ENCODE measurements around the gene PRIMA1.

PRIMA1 gene

DNA sequence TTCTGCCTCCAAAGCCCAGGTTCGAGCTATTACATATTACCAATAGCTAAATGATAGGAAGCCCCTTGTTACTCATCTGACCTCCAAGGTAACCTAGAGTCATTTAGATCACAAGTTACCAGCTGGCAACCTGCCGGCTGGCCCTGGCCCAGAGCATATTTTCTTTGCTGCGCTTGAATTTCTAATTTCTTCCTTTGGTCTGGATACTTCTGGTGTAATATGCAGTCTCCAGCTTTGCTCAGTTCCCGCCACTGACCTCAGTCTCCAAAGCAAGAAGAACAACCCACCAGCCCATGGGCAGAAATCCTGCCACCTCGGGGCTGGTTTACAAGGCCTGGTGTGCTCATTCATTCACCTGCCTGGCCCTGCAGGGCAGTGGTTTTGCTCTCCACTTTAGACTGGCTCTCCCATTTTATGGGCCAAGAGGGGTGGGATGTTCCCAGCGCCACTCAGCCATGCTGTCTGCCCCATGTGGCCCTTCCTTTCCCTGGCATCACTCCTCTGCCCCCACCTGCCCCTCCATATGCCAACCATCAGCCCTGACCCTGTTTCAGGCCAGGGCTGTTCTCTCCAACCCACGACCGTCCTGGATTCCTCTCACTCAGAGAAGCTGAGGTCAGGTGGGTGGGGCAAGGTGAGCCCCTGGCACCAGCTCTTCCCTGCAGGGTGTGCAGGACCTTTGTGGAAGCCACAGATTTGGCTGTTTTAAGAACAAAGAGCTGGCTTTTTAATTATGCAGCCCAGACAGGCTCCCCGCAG lies 76.0 kb downstream of the PRIMA1 start:
- no peak for DNase-seq (ENCODE audit: low read depth)

DNA sequence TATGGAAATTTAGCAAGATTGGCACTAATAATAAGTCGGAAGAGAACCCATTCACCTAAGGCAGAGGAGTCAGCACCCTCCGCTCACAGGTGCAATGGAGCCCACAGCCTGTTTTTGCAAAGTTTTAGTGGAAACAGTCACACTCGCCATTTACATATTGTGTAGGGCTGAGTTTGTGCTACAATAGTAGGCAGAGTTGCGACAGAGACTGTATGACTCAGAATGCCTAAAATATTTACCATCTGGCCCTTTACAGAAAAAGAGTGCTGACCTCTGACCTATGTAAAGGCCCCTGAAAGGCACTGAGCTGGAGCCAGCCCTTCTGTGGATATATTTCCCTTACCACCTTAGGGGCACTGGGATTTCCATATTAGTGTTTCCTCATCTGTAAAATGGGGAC lies 79.0 kb downstream of the PRIMA1 start:
- no peak for DNase-seq (ENCODE audit: low read depth)

DNA sequence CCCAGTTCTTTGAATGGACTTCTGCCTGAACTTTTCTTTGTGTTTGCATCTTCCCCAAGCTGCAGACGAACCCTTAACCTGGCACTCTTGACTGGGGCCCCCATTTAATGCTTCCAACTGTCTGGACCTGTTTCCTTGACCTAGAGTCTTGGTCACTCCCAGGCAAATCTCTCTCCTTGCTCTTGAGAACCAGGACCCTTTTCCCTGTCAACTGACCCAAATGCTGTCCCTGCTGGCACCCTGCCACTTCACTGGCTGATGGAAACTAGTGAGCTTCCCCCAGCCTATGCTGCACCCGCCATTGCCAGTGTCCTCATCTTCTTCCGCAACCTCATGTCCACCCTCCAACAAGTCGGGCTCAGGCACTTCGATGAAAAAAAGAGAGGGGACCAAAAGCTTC lies 79.5 kb downstream of the PRIMA1 start:
- DNase-seq (ENCODE audit: low read depth) = no peak

DNA sequence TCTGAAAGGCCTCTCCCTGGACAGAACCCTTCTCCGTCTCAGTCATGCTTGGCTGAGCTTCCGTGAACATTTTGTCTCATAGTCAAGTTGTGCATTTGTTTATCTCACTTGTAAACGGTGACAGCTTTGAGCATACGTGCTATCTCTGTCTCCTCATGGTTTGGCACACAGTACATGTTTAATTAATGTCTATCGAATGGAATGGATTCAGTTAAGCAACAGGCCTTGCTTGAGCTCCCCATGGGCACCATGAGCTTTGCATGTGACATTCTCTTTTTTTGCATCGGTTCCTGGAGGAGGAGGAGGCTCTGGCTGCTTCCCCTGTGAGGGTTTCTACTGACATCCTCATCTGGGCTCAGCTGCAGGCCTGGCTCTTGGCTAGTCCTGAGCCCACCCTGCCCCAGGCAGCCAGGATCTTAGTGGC lies 80.0 kb downstream of the PRIMA1 start:
- DNase-seq (ENCODE audit: low read depth) = no peak

DNA sequence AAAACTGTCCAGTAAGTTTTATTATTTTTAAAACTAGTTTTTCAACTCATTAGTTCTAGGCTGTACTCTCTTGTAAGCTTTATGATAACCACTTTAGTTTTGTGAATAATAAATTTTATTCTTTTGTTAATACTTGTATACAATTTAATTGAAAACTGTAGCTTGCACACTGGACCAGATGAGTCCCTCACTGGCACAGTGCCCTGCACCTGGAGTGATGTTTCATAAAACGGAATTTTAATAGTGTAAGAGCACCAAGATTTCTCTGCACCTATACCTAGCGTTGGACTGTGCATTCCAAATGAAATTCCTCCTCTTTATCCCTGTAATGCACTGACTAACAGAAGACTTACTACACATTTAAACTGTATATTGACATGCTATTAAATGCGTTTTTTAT lies 80.8 kb downstream of the PRIMA1 start:
- DNase-seq (ENCODE audit: low read depth) = no peak

DNA sequence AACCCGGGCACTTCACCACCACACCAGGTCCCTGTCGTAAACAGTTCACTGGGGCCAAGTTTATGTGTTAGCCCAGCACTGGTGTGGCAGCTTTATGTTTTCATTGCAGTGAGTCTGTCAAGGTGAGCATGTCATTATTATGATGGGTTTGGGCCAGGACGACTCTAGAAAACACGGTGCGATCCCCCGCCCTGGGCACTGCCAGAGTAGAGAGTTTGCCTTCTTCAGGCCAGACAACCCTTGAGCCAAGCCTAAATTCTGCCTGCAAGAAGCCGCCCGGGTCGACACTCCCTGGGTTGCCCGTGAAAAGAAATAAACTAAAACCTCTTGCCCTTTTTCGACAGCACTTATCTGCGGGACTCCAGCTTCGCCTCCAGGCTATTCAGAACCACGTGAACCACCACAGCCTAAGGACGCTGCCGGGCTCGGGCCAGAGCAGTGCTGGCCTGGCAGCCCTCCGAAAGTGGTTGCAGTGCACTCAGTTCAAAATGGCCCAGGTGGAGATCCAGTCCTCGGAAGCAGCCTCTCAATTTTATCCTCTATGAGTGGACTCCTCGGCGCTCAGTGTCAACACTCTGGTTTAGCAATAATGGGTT lies 81.8 kb downstream of the PRIMA1 start:
- DNase-seq (ENCODE audit: low read depth) = no peak

DNA sequence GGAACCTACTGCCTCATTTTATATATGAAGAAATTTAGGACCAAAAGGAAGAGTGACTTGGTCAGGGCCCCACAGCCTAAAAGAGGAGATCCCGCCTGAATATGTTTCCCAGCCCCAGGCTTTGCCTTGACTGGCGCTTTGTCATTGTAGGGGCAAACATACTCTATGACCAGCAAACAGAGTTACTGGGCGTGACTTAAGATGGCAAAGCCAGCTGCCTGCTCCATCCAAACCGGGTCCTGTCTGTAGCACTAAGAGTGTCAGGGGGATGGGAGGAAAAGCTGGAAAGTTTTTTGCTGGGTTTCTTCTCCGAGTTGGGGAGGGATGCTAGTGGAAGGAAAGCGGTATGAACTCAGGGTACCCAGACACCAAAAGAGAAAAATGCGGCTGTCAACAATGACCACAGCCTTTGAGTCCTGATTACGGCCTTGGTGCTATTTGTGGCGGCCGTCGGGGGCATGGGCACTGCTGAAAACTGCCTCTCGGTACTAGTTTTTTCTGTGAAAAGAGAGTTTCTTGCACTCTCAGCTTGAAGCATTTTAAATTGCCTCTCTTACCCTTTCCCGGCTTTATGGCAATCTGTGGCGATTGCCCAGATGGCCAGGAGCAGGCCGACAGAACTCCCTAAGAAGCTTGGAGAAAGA lies 82.7 kb downstream of the PRIMA1 start:
- no peak for DNase-seq (ENCODE audit: low read depth)

DNA sequence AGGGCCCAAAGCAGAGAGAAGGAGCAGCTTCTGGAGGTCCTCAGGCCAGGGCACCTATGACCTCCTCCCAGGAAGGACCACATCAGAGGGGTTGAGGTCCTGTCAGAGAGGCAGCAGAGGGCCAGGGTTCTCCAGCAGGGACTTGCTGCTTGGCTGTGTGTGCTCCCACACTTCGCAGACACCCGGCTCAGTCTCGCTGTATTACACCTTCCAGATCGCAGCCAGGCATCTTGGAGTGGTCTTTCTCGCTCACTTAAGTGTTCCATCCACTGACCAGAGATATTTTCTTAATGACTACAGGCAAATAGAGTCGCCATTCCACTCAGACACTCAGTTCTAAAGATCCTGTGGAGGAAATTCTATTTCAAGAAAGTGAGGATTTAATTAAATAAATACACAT lies 84.3 kb downstream of the PRIMA1 start:
- no peak for DNase-seq (ENCODE audit: low read depth)

DNA sequence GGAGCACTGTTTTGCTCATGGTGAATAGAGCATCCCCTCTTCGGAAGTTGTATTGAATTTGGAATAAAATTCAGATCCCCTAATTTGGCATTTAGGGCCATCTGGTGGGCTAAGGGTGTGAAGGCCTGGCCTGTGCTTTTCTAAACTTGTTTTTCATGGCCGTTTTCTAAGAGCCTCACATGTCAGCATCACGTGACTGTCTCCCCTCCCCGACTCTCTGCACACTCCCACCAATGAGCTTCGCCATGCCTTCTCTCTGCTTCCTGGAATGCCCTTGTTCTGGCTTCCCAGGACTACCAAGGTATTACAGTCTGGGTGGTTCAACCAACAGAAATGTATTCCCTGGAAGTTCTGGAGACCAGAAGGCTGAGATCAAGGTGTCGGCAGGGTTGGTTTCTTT lies 85.3 kb downstream of the PRIMA1 start:
- no peak for DNase-seq (ENCODE audit: low read depth)

DNA sequence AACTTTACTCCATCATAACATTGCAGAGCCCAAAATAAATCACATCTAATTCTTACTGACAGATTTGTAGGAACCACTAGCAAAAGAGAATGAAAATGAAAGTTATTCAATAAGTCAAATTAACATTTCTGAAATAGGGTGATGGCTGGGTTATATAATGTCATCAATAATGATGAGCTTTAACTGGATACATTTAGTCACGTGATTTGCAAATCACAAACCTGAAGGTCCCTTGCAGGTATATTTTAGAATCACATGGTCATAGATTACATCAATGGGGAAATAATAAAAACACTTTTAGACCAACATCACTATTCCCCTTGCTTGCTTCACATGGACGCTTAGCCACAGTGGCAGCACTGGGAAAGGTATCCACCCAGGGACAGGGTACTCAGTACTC lies 86.7 kb downstream of the PRIMA1 start:
- DNase-seq (ENCODE audit: low read depth) = no peak

DNA sequence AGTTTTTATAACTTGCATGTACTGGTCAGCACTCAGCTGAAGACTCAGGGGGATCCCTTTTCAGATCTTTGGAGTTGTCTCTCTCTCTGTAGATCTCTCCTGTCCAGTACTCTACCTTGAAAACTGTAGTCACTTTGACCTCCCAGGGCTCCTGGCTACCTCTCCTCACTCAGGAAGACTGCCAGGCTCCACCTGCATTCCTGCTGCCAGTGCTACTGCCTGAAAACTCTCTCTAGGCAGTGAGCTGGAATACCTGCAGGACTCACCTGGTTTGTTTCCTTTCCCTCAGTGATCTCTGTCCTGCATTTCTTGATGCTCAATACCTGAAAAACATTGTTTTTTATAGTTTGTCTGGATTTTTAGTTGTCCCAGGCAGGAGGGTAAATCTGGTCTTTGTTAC lies 87.4 kb downstream of the PRIMA1 start:
- DNase-seq (ENCODE audit: low read depth) = no peak

DNA sequence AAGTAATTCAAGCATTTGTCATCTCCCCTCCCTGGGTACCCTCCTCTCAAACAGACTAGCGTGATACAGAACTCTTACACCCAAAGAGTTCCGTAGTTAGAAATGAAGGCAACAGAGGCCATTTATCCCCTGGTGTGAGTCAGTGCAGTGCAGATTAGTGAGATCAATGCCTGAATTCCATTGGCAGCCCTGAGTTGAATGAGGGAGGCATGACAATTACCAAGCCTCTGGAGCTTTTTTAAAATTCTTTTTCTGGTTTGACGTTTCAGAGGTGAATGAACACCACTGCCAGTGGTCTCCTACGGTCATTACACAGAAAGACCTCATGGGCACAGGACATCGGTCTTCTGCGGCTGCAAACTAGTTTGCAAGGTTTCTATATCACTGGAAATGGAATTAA lies 94.4 kb downstream of the PRIMA1 start:
- no peak for DNase-seq (ENCODE audit: low read depth)

DNA sequence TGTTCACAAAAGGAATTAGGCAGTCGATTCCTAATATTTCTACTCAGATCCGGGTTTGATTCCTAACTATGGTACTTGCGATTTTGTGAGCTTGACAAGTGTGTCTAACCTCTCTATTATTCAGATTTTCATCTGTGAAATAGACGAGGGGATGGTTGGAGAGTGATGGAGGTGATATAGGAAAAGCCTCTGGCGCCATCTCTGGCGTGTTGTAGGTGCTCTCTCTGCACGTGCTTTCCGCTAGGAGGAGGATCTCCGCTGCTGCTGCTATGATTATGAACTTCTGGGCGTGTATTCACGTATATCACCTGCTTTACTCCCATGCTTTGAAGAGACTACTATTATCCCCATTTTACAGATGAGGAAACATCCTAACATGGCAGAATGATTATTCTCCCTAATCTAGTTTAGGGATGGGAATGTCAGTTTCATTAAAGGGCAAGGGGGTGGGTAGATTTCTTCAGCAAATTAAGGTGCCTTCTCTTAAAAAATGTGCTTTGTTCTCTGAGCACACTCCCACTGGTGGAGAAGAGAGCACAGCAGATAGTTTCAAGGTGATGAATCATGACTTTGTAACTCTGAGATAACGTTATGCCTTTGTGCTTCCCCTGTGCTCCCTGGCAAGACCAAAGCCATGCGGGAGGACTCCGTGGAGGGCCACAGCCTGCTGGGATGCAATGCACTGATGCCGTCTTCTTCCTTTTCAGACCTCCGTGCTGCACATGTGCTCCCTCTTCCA lies 97.1 kb downstream of the PRIMA1 start:
- no peak for DNase-seq (ENCODE audit: low read depth)

DNA sequence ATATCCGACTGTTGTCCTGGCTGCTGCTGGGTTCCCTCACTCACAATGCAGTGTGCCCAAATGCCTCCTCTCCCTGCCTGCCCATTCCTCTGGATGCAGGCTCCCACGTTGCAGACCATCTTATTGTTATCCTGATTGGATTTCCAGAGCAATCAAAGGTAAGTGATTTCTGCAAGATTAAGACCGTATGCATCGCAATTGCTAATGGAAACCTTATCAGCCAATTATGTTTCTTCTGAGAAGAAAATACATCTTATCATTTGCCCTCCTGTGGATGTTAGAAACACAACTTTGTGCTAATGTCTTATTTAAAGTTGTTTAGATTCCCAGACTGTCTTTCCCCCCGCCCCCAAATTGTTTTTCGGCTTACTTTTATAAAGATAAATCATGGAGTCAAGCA lies 98.1 kb downstream of the PRIMA1 start:
- DNase-seq (ENCODE audit: low read depth) = no peak

DNA sequence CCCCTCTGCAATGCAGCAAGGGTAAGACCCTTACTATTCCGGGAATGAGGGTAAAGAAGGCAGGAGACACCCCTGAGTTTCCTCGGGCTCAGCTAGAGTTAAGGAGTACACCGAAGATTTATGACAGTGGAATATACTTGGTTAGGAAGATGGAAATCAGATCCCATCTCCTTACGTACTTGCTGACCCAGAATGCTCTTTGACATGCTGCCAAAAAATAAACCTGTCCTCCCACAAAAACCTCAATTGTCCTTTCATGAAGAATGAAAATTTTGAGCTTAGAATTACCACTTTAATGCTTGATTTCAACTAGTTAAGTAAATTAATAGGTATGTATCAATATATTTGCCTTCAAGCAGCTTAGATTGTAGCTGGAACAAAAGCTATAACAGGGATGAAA lies 99.5 kb downstream of the PRIMA1 start:
- no peak for DNase-seq (ENCODE audit: low read depth)

DNA sequence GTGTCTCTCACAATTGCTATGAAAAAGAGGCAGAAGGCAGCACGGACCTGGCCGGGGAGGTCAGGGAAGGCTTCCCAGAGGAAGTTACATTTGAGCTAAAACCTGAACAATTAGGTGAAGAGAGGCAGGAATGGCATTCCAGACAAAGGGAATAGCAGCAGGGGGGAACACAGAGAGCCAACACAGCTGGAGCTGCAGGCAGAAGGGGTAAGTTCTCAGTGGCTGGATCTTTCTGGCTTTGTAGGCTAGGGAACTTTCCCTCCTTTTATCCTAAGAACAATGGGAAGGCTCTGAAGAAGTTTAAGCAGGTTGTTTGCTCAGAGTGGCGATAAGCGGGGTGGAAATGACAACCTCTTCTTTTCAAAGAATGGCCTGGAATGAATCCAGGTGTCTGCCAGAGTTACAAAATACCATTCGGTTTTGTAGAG lies 100.0 kb downstream of the PRIMA1 start:
- no peak for DNase-seq (ENCODE audit: low read depth)

DNA sequence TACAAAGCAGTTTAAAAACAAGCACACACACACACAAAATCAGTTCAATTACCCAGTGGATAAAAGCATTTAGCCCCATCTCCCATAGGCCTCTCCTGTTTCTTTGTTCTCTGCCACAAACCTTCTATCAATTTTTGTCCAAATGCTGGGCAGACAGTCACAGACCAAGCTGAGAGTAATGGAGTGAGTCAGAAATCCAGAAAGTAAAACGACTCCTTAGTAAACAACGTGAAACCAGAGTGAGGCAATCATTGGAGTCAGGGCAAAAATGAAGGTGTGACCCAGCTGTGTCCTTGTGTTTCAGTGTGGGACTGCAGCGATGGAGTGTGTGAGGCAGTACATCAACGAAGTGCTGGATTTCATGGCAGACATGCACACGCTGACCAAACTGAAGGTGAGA lies 102.0 kb downstream of the PRIMA1 start:
- DNase-seq (ENCODE audit: low read depth) = no peak

DNA sequence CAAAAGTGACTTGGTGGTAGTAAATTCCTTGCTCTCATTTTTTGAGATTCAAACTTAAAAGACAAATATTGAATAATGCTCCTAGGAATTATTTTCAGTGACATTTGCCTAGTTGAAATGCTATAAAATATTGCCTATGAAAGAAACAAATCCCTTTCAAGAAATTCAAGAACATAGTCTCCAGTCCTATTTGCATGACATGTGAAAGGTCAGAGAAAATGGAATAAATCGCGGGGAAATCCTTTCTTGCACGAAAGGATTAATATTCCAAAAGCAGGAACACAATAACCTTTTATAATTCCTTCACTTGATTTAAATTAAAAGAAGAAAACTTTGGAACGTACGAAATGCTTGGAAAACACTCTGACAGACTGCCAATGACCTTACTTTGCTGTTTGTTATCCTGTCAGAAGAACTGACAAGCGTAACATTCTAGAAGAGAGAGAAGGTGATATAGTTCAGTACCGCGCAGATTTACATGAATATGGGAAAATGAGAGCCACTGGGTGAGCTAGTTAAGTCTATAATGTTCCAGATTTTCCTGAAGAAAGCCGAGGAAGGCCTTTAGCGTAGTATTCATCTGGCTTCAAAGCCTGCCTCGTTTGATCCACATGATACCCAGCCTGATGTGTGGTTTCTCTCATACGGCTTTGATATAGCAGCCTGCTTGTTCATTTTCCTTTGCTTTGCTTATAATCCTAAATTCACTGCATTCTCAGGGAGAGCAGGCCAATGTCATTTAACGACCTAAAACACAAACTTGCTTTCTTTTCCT lies 103.0 kb downstream of the PRIMA1 start:
- DNase-seq (ENCODE audit: low read depth) = no peak

DNA sequence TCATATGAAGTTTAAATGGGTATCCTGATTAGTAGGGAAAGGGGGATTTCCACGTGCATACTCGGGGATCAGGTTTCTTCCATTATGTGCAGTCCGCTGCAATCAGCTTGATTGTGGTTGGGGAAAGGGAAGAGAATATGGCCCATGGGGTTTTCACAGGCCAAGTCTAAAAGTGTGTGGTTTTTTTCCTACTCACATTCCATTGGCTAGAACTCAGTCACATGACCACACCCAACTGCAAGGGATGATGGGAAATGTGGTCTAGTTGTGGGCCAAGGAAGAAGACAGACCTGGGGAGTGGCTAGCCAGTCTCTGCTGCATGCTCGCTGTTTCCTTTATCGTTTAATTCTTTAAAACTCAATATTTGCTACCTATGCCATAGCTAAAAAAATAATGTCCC lies 105.1 kb downstream of the PRIMA1 start:
- DNase-seq (ENCODE audit: low read depth) = no peak

DNA sequence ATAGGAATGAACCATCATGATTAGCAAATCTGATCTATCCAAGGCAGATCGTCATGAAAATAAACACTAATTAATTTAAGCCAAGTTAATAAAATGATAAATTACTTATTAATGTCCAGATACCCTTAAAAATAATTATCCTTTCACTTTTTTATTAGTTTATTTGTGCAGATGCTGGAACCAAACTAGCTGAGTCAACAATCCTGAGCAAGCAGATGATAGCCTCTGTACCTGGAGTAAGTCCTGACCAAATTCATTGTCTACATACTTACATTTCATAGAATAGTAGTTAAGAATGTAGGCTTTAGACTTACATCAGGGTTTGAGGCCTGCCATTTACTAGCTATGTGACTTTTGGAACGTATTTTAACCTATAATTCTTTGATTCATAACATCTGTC lies 105.8 kb downstream of the PRIMA1 start:
- DNase-seq (ENCODE audit: low read depth) = no peak

DNA sequence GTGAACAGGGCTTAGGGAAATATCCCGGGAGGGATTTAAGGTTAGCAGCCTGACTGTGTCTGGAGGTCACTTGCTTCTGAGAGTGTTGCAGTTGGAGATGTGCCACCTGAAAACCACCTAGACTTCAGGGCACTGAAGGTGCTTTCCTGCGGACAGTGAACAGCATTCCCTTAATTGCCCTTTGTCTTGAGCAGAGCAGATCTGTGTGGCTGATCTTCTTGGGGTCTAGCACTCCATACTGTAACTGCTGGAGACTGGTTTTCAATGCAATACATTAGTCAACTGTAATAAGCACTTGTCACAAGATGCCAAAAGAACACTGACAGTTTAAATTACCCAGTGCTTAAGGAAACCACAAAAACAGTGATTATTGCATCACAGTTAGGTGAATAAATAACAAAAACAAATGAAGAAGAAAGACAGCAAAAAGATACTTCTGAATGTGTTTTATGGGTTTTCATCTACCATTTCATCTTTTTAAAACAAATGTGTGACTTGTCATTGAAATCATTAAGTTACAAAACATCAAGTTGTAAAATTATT lies 111.8 kb downstream of the PRIMA1 start:
- no peak for DNase-seq (ENCODE audit: low read depth)

DNA sequence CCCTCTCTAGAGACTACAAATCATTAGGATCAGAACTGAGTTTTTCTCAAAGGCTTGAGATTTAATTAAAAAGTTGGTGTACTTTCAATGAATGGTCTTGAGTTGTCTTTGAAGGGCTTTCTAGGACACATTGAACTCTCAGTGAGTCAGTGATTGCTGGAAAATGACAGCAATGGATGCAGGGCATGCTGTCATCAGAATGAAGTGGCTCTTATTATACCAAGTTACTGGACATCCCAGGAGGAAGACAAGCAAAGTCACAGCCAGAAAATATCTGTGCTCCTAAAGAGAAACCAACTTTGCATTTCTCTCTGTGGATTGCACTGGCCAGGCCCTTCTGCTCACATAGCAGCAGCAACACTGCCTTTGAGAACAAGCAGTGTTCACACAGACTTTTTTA lies 112.6 kb downstream of the PRIMA1 start:
- DNase-seq (ENCODE audit: low read depth) = no peak

Data from stimulated activated CD8-positive, alpha-beta memory T cell treated with anti-CD3 and anti-CD28 coated beads, Interleukin-15, amount 100 ng/mL, for 24 hours (primary cell).